Endothelial cell of umbilical vein (primary cell): ENCODE measurements around the gene GLYATL1. TPM values are rescaled to one million over a fixed set of nuclear protein-coding genes. Genes with fewer than 3 reads are reported as not detected.

Experiments used
- BruUV-seq: library from RNA; stranded (reverse); fragments of 400-500 nt; replicated peaks from 2 replicates; lab custom pipeline; 2021; lab: Mats Ljungman, UMichigan
- CTCF ChIA-PET: fragments of 300-600, 350-600 bp; sonication (Branson Sonifier 250); formaldehyde crosslinking; loops from one replicate; lab custom pipeline; 2021; ENCODE audit warnings: antibody characterized with exemption, inconsistent platforms; lab: Charles Lee
- POLR2A ChIA-PET: fragments of 300-600, 350-600 bp; sonication (Branson Sonifier 250); formaldehyde crosslinking; loops from one replicate; lab custom pipeline; 2021; ENCODE audit warnings: antibody characterized with exemption, inconsistent platforms; lab: Charles Lee
- DNase-seq: peaks from one replicate; pipeline ENCODE4 v3.0.0-alpha.2; 2011; ENCODE audit warnings: low read depth, low spot score
- FAIRE-seq: peaks from 2 replicates; lab custom pipeline; 2011; peaks lifted over from hg19 to GRCh38; lab: Jason Lieb, UNC
- H2AFZ ChIP-seq: 2 replicates; pipeline ENCODE4 v1.6.0; 2012; ENCODE audit warnings: low read depth, low read length, control low read depth, inconsistent platforms
- H3K27ac ChIP-seq: 2 replicates; pipeline ENCODE4 v1.5.1; 2011; ENCODE audit warnings: low read depth, mild to moderate bottlenecking, control low read depth, low read length, moderate library complexity; ENCODE audit not compliant: insufficient read depth
- H3K27me3 ChIP-seq, 2 experiments: 2 replicates each; pipeline versions ENCODE4 v1.6.0 to v1.6.1; 2011; ENCODE audit warnings: low read length in 2 of 2, mixed read lengths in 1 of 2; ENCODE audit not compliant: control insufficient read depth in 2 of 2, insufficient read depth in 2 of 2
- H3K36me3 ChIP-seq, 2 experiments: 2 replicates in 1 of 2; 3 replicates in 1 of 2; pipeline ENCODE4 v1.5.1; 2011; ENCODE audit warnings: low read length in 2 of 2, mild to moderate bottlenecking in 1 of 2, moderate library complexity in 1 of 2; ENCODE audit not compliant: control insufficient read depth in 2 of 2, insufficient read depth in 2 of 2; ENCODE audit errors: extremely low read depth in 1 of 2
- H3K4me1 ChIP-seq: 3 replicates; pipeline ENCODE4 v1.5.1; 2011; ENCODE audit warnings: mild to moderate bottlenecking, low read length; ENCODE audit not compliant: control insufficient read depth, insufficient read depth; ENCODE audit errors: extremely low read depth
- H3K4me2 ChIP-seq: 2 replicates; pipeline ENCODE4 v1.6.1; 2011; ENCODE audit warnings: low read length, control low read depth, mixed read lengths; ENCODE audit not compliant: insufficient read depth
- H3K4me3 ChIP-seq, 3 experiments: fragments of 200-600 bp in 1 of 3; sonication (generic), shearing (Covaris generic) in 1 of 3; replicated peaks in 1 of 3; 2 replicates each; pipeline ENCODE4 v1.5.1; 2011 to 2016; ENCODE audit warnings: control low read depth in 3 of 3, low read length in 3 of 3, mild to moderate bottlenecking in 2 of 3, inconsistent platforms in 1 of 3, low read depth in 1 of 3, moderate library complexity in 1 of 3; ENCODE audit not compliant: insufficient read depth in 1 of 3
- H3K79me2 ChIP-seq: 2 replicates; pipeline ENCODE4 v1.6.0; 2012; ENCODE audit warnings: low read length, inconsistent platforms; ENCODE audit not compliant: control insufficient read depth, insufficient read depth
- H3K9ac ChIP-seq: replicated peaks from 2 replicates; pipeline ENCODE3; 2011; ENCODE audit warnings: low read length, control low read depth; ENCODE audit not compliant: insufficient read depth; ENCODE audit errors: extremely low read depth
- H3K9me1 ChIP-seq: replicated peaks from 3 replicates; pipeline ENCODE4 v1.6.0; 2011; ENCODE audit warnings: mild to moderate bottlenecking, low read length; ENCODE audit not compliant: control insufficient read depth, insufficient read depth; ENCODE audit errors: extremely low read depth
- H3K9me3 ChIP-seq: replicated peaks from 2 replicates; pipeline ENCODE4 v1.5.1; 2012; ENCODE audit warnings: low read length, inconsistent platforms; ENCODE audit not compliant: control insufficient read depth, insufficient read depth
- H4K20me1 ChIP-seq: replicated peaks from 2 replicates; pipeline ENCODE3; 2011; ENCODE audit warnings: mild to moderate bottlenecking, low read length; ENCODE audit not compliant: control insufficient read depth, insufficient read depth; ENCODE audit errors: extremely low read depth
- CTCF ChIP-seq, 2 donors: IDR thresholded peaks; 1 replicate in 1 of 2; 2 replicates in 1 of 2; pipeline ENCODE4 v1.5.1; 2011; ENCODE audit warnings: low read length in 2 of 2, mild to moderate bottlenecking in 2 of 2, moderate library complexity in 2 of 2, control low read depth in 1 of 2, inconsistent platforms in 1 of 2, low read depth in 1 of 2; ENCODE audit not compliant: insufficient read depth in 1 of 2; ENCODE audit errors: extremely low read depth in 1 of 2
- EZH2 ChIP-seq: IDR thresholded peaks from 2 replicates; pipeline ENCODE4 v1.6.1; 2012; ENCODE audit warnings: borderline replicate concordance, low read depth, mild to moderate bottlenecking, moderate library complexity, low read length, inconsistent platforms; ENCODE audit not compliant: severe bottlenecking
- FOS ChIP-seq: IDR thresholded peaks from 2 replicates; pipeline ENCODE4 v1.6.1; 2011; ENCODE audit warnings: mild to moderate bottlenecking, low read length, moderate library complexity, borderline replicate concordance; ENCODE audit not compliant: insufficient read depth
- GATA2 ChIP-seq: IDR thresholded peaks from 2 replicates; pipeline ENCODE4 v1.7.0; 2011; ENCODE audit warnings: low read depth, mild to moderate bottlenecking, moderate library complexity, mixed read lengths, low read length; ENCODE audit not compliant: insufficient read length, insufficient read depth
- JUN ChIP-seq: IDR thresholded peaks from 2 replicates; pipeline ENCODE4 v1.6.1; 2011; ENCODE audit warnings: borderline replicate concordance, low read depth; ENCODE audit not compliant: insufficient read length, insufficient read depth
- MAX ChIP-seq: IDR thresholded peaks from 2 replicates; pipeline ENCODE4 v1.6.1; 2011; ENCODE audit not compliant: insufficient read depth, insufficient read length
- MYC ChIP-seq: IDR thresholded peaks from one replicate; pipeline ENCODE4 v1.6.1; 2011; ENCODE audit warnings: mild to moderate bottlenecking, low read depth, low read length
- POLR2A ChIP-seq: IDR thresholded peaks from 2 replicates; pipeline ENCODE4 v1.6.1; 2012; ENCODE audit warnings: low read depth, mild to moderate bottlenecking, control low read depth, low read length
- POLR2AphosphoS5 ChIP-seq: IDR thresholded peaks from 2 replicates; pipeline ENCODE4 v1.6.1; 2012; ENCODE audit warnings: low read depth, mild to moderate bottlenecking, control low read depth, low read length, moderate library complexity; ENCODE audit not compliant: insufficient read depth
- dilution Hi-C: fragments of 300-500 bp; cut with MboI; formaldehyde crosslinking; loops from one replicate; pipeline ENCODE4 v1.15.0; 2019; ENCODE audit warnings: low sequenced_read_pairs; ENCODE audit not compliant: extremely low pct_ligation_motif_present
- intact Hi-C: fragments of 100-400 bp; cut with micrococcal nuclease; formaldehyde crosslinking; loops from one replicate; pipeline ENCODE4 v1.10.0; 2022
- polyA plus RNA-seq, 4 experiments: library from polyadenylated mRNA; depleted of rRNA in 3 of 4; stranded (reverse) in 3 of 4; unstranded in 1 of 4; fragments of >200 nt; gene quantifications; 2 replicates each; pipeline versions ENCODE4 v1.2.1 to v1.2.3, GENCODE V29; 2011 to 2012; ENCODE audit warnings: missing spikeins in 1 of 4
- total RNA-seq: library from RNA; stranded (reverse); gene quantifications from 2 replicates; pipeline ENCODE4 v1.2.3, GENCODE V29; 2021

The GLYATL1 gene
- total and polyA plus RNA-seq, 2 donors (not counting 3 experiments of a cell fraction or from before 2014, with no cell fraction given) = not detected

GRCh38 chr11:58921778-58922390, 17.4 kb upstream of the GLYATL1 start:
- Histone ChIP-seq H3K27ac (no peak overlapping the region), H3K79me2 (no peaks in the 10 kb centered on the region), H3K36me3 (no peaks in the 10 kb centered on the region), H4K20me1 (no peaks in the 10 kb centered on the region), H3K4me2 (no peak overlapping the region), H3K4me3 (no peak overlapping the region), H3K4me1 (no peaks in the 10 kb centered on the region), H3K9me1 (no peaks in the 10 kb centered on the region), H3K9me3 (no peaks in the 10 kb centered on the region), H3K9ac (no peak overlapping the region), H3K27me3 (no peaks in the 10 kb centered on the region), H2AFZ (no peak overlapping the region)
- TF ChIP-seq MAX (no peak), MYC (no peak), JUN (no peak), EZH2 (no peak), FOS (no peak), GATA2 (no peak), POLR2AphosphoS5 (no peak), CTCF (IDR thresholded peaks at IDR 0.05; ENCODE audit: extremely low read depth in 1 of 2, insufficient read depth in 1 of 2, low read depth in 1 of 2, low read length in 2 of 2) (no peak), POLR2A (no peak)
- intact Hi-C loops (no loop called here), dilution Hi-C loops (no loop called here)
- no peak for FAIRE-seq
- DNase-seq = no peak
- CTCF ChIA-PET = interaction anchor here (1.1 kb wide), 1 partner anchor 73 kb away, joined by 3 read pairs; no protein-coding TSS in a partner anchor
- BruUV-seq = no TSS peak
- POLR2A ChIA-PET = no interaction called here
